COLO829 (cell line): Measurements from ENCODE around the gene ADD3.

Experiments
- DNase-seq: peaks from one replicate; pipeline ENCODE4 v3.0.0; 2012; ENCODE audit warnings: low spot score

The ADD3 gene

GRCh38 chr10:110002801-110003523, 4.8 kb upstream of the ADD3 start:
- no peak for DNase-seq

DNA sequence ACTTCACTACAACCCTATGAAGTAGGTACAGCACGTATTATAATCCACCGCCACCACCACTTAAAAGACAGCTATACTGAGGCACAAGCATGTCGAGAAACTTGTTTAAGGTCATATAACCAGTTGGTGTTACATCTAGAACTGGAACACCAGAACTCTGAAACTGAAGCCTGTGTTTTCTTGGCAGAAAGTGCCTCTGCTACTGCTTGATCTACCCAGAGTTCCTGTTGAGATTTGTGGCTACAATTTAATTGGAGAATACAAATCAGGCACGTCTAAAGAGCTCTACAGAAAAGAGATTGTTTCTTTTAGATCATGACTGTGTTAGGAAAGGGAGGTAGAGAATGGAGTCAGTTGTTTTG, 4.3 kb upstream of the ADD3 start:
- DNase-seq, result no peak

- no peak for DNase-seq
Measured at GRCh38 chr10:110005719-110006118, 2.1 kb upstream of the ADD3 start.

DNA sequence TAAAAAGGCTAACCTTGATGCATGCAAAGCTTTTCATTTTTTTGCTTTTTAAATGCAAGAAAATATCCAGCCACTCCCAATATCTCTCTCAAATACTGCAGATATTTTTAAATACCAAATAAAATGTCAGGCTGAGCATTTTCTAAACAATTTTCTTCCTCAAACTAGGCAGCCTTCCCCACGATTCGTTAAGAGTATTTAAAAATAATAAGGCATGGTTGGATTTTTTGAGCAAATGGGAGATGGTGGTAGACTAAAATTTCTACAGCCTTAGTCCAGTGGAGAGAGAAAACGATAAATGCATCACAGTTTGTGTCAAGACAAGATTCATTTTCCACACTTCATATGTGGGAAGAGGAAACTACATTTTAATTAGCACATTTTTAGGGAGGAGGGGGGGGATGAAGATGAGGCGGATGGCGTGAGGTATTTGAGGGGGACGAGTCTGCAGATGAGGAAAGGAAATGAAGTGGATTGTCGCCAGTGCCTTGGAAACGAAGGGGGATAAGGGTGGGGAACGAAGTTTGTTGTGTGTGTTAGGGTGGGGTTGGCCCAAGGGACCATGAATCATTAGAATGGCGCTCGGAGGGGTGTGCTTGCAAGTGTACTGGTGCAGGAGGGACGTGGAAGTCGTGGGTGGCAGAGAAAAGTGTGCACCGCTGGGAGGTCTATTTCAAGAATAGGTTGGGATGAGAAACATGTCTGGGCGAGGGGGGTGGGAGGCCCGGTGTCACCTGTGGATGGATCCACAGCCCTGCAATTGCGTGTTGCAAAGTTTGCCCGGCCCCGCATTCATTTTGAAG, 1.2 kb upstream of the ADD3 start:
- no peak for DNase-seq

DNA sequence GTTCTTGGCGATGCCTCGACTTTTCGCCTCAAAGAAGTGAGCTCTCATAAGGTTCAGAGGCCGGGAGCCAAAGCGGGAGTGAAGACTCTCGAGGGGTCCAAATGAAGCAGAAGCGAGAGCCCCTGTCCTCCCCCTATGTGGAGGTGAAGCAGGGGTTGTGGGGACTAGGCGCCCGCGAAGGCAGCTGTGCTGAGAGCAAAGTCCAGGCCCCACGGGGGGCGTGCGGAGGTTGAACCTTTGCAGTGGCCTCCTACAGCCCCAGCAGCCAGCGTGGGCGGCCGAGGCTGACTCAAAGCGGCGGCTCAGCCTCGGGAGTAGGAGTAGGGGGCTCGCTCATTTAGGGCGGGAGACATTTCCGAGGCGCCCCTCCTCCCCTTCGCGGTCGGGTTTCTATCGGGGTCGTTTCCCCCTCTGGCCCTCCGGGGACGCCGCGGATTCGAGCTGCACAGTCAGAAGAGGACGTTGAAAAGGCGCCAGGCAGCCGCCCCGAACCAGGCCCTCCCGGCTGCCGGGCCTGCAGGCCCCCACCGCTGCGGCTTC, 553 bp upstream of the ADD3 start:
- no peak for DNase-seq

DNA sequence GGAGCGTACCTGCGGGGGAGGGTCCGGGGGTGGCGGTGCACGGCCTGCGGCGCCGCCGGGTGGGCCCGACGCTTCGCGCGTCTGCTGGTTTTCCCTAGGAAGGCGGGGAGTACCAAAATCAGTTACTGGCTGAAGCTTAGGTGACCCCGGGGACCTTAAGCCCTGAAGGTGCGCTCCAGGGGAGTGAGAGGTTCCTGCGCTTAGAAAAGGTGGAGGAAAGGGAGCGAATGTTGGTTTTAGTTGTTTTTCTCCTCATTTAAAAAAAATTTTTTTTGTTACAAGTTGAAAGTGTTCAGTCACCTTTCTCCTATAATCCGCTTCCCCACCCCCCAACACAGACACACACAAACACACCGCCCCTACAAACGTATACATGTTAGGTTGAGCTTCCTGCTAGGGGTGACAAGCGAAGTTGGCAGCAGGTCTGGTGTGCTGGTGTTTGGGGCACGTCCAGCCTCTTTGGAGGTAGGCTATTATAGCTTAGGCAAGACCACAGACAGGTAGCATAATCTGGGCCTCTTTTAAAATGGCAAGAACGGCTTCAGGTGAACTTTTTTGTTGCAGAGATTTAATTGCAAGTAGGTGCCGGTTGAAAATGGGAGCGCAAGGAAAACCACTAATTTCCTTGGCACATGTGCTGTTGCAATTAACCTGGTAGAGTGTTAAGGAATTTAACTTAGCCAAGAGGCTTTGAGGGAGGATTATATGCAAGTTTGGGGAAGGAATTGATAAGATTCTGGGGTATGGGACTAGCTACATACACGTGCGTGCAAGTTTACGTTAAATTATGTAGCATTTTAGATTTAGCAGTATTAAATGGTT, 945 bp downstream of the ADD3 start:
- no peak for DNase-seq

DNA sequence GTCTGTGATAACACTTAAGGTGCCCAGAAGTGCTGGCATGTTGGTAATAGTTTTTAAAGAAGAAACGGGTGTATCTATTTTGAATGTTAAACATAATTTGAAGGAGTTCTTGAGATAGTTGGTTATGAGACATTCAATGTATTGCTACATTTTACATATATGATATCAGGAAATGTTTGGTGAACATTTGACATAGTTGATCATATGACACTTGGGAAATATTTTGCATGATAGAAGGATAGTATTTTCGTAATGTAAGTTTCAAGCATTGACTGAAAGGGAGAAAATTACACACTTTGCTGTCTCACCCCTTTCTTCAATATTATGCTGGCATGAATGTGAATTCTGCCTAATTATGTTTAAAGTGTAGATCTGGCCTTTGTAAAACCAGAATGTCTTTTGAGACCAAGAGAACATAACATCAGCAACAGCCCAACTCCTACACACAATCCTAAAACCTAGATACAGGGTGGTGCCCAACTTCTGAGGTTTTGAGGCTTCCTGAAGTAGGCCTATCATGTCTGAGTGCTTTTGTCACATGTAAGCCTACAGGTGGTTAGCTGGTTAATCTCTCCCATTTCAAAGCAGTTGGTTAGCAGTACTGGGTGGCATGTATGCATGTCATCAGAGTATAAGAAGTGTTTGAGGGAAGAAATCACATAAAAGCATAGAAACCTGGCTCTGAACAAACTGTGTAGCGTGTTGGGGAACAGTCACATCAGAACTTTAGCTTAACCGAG, 2.1 kb downstream of the ADD3 start:
- no peak for DNase-seq

GRCh38 chr10:110010486-110011378, 2.9 kb downstream of the ADD3 start:
- DNase-seq, result no peak

DNA sequence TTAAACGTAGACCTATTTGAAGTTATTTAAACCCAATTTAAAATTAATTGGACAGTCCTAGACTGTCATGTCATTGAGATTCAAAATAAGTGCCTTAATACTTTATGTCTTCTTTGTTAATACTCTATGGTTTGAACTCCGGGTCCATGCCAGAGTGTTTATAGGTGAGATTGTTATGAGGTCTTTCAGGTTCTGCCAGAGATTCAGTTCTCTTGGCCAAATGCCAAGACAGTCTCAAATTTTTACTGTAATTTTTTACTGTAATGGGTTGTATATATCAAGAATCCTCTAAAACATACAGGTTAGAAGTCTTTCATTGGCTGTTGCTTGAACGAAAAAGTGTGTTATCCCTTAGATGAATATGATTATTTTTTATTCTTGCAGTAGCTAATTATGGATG, 3.9 kb downstream of the ADD3 start:
- no peak for DNase-seq

DNA sequence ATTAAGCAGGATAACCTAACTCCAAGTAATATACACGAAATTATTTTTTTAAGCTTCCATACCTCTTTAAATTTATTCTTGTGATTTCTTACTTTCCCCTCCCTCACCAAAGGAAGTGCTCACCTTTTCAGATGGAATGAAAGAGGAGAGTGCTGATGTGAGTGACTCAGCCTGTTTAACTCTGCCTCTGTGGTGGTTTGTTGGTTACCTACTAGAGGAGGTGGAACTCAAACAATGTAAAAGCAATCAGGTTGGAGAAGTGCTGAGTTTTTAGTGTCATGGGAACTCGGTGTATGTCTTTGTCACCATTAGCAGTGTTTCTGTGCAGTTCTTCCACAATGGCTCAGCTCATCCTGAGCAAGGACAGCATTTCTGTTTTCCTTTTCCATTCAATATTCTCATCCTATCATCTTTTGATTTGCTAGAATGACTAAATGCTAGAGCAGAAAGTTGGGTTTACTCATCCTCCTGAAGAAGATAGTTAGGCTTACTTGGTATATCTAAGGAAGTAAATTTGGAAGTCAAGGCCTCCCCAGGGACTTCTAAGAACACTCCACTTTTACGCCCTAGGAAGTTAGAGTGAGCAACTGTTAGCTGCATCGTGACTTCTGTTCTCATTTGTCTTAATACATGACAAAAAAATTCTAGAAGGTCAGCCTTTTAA, 6.0 kb downstream of the ADD3 start:
- DNase-seq, result no peak

DNA sequence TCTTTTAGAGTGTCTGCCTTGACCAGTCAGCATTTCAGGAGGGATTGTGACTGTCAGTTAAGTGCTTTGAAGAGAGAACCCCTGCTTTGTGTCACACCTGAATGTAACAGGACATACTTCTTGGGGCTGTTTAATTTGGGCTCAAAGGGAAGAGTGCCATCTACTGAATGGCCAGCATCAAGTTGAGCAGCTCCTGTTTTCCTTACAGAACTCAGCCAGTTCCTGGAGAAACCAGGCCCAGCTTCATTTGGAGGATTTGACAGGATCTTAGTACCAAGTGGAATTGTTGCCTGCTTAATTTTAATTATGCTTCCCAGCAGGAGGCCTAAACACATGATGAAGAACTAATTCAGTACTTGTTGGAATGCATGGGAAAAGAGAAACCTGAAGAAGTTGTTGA, 8.3 kb downstream of the ADD3 start:
- no peak for DNase-seq

- no peak for DNase-seq
Measured at GRCh38 chr10:110017052-110017451, 9.3 kb downstream of the ADD3 start.

GRCh38 chr10:110017907-110018306, 10.1 kb downstream of the ADD3 start:
- no peak for DNase-seq

DNA sequence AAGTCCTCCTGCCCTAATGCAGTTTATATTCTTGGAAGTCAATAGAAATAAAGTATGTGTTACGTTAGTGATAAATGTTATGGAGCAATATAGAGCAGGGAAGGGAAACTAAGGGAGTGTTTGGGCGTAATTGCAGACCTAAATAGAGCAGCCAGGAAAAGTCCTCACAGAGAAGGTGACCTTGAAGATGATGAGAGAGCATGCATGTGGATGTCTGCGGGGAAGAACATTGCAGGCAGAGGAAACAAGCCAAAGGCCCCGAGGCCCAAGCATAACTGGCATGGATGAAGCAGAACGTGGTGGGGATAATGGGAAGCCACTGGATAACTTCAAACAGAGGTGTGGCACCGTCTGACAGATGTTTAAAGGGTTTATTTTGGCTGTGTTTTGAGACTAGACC, 12.5 kb downstream of the ADD3 start:
- DNase-seq, result no peak

DNA sequence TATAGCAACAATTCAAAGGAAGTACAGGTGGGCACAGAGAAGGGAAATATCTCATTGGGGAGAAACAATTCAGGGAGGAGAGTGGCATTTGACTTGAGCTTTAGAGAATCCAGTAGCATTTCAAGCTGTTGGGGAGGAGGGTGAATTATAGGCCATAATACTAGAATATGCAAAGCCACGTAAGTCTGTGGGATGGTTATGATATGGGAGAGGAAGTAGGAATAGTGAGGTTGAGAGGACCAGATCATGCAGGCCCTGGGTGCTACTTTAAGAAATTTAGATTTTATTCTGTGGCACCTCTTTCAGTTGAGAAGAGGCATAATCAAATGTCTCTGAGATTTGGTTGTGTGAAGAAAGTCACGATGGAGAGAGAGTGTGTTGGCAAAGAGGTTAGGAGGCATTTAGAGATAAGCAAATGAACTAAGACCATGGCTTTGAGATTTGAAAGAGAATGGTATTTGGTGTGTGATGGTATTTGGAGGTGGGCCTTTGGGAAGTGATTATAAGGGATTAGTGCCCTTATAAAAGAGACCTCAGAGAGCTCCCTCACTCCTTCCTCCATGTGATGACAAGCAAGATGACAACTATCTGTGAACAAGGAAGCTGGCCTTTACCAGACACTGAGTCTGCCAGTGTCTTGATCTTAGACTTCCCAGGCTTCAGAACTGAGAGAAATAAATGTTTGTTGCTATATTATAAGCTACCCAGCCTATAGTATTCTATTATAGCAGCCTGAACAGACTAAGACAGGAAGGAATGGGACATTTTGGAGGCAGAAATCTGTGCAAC, 15.1 kb downstream of the ADD3 start:
- DNase-seq, result no peak

GRCh38 chr10:110023785-110024465, 16.1 kb downstream of the ADD3 start:
- DNase-seq, result no peak

DNA sequence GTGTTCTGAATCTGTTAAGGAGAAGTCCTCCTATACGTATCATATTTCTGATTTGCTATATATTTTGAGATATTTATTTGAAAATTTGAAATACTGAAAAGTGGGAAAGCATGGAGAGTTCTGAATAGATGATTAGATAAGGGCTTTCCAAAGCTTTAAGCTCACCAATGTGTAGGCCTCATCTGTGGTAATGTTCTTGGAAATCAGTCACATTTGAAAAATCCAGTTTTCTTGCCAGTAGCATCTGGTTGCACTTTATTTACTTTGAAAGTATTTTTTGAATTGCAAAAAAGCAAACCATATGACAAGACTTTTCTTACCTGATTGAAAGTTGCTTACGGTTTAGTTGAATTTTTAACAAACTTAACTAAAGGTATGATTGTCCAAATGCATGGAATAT, 21.7 kb downstream of the ADD3 start:
- no peak for DNase-seq

DNA sequence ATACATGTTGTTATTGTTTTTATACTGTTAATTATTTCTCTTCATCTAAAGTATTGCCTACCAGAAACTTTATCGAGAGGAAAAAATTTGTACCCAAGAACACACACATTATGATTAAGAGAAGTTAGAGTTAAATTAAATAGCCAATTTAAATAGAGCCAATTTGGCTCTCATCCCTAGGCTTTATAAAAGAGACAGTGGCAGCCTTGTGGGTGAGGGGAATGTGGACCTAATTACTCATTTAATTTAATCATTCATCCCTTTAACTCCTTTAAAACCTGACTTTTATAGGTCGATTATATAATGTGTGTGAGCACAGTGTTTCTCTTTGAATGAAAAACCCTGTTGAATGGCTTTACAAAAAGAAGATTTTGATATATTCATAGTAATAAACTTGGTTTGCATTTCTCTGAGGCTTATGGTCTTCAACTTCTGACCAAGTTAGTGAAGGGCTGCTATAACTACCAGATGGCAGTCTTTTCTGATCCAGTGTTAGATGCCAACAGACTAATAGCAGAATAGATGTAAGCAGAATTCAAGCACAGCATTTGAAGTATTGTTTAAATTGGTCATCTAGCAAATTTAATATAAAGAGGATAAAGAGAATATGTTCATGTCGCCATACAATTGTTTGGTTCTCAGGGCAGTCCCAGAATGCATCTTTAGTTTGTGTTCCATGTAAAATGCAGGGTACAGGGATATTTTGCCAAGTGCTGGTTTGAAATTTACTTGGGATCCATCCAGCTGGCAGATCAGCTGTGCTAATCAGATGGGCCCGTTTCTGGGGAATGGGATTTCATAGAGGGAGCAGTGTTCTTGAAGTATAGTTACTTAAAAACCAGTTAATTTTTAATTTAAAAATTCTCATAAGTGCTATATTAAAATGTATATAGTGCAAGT, 25.3 kb downstream of the ADD3 start:
- no peak for DNase-seq
